IPS-20b (cell line): ENCODE results near the gene EFL1.

Experiments used
- H3K27ac ChIP-seq: one replicate; pipeline ENCODE4 v1.5.1; 2013; ENCODE audit warnings: low read length
- H3K27me3 ChIP-seq: 2 replicates; pipeline ENCODE4 v1.6.1; 2013; ENCODE audit warnings: mild to moderate bottlenecking, low read length, inconsistent platforms; ENCODE audit not compliant: insufficient read depth
- H3K36me3 ChIP-seq: 2 replicates; pipeline ENCODE4 v1.6.1; 2013; ENCODE audit warnings: low read depth, mild to moderate bottlenecking, inconsistent platforms, low read length, moderate library complexity; ENCODE audit not compliant: insufficient read depth
- H3K4me1 ChIP-seq: 2 replicates; pipeline ENCODE4 v1.6.1; 2013; ENCODE audit warnings: mild to moderate bottlenecking, control low read depth, inconsistent platforms, low read length, moderate library complexity; ENCODE audit not compliant: insufficient read depth
- H3K4me3 ChIP-seq: 2 replicates; pipeline ENCODE4 v1.5.1; 2013; ENCODE audit warnings: mild to moderate bottlenecking, low read length, inconsistent platforms
- H3K9ac ChIP-seq: 2 replicates; pipeline ENCODE4 v1.6.1; 2013; ENCODE audit warnings: low read depth, mild to moderate bottlenecking, inconsistent platforms, low read length, moderate library complexity
- H3K9me3 ChIP-seq: 2 replicates; pipeline ENCODE4 v1.6.1; 2013; ENCODE audit warnings: mild to moderate bottlenecking, low read depth, low read length, inconsistent platforms; ENCODE audit not compliant: insufficient read depth

EFL1 gene

DNA sequence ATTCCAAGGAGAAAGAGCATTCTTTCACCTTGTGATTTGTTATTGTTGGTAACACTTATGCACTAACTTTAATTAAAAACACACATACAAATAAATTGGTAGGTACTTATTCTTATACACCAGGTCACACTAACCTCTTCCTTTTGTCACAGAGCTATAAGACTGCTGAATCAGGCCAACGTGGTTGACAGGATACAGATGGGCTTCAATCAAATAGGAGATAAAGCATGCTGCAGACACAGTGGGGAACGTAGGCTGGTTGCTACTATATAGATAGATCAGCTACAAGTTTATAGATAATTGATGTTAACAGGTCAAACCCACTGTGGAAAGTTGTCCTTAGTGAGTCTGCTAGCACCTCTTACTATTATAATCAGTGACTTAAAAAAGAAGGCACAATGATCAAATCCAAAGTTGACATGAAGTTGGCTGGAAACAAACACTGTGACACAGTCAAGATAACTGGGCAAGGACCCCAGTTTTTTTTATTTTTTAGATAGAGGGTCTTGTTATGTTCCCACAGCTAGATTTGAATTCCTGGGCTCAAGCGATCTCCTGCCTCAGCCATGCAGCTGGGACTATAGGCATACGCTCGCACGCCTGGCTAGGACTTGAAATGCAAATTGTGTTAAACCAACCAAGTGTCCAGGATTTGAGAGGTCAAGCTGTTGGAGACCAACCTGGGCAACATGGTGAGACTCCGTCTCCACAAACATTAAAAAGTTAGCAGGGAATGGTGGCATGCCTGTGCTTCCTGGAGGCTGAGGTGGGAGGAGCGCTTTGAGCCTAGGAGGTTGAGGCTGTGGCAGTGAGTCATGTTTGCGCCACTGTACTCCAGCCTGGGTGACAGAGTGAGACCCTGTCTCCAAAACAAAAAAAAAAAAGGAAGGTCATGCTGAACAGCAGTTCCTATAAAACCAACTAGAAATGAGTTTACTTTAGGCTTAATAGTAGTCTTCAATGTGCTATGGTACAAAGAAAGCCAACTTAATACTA lies 118.8 kb downstream of the EFL1 start:
- Histone ChIP-seq H3K9me3 (no peaks in the 10 kb centered on the region), H3K27ac (no peak overlapping the region), H3K4me3 (no peak overlapping the region), H3K36me3 (peaks cover 5% of the 10 kb centered on the region; the same call in 1 of the 2 replicates), H3K4me1 (no peaks in the 10 kb centered on the region), H3K27me3 (no peaks in the 10 kb centered on the region), H3K9ac (no peak overlapping the region)

DNA sequence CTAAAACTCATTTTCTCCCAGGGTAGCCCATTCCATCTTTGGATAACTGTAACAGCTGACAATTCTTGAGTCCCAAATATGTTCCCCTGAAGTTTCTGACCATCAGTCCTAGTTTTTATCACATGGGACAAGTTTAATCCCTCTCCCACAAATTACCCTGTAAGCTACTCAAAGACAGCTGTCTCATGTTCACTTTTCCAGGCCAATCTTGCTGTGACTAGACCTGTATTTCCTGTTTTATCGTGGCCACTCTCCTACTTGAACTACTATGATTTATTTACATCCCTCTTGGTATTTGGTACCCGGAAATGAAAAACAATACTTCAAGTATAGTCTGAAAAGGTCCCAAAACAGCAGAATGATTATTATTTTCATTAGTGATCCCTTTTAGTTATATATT lies 121.6 kb downstream of the EFL1 start:
- Histone ChIP-seq H3K9me3 (no peaks in the 10 kb centered on the region), H3K27ac (no peak overlapping the region), H3K27me3 (no peaks in the 10 kb centered on the region), H3K4me1 (no peaks in the 10 kb centered on the region), H3K36me3 (peaks cover 28% of the 10 kb centered on the region), H3K4me3 (no peak overlapping the region), H3K9ac (no peak overlapping the region)

DNA sequence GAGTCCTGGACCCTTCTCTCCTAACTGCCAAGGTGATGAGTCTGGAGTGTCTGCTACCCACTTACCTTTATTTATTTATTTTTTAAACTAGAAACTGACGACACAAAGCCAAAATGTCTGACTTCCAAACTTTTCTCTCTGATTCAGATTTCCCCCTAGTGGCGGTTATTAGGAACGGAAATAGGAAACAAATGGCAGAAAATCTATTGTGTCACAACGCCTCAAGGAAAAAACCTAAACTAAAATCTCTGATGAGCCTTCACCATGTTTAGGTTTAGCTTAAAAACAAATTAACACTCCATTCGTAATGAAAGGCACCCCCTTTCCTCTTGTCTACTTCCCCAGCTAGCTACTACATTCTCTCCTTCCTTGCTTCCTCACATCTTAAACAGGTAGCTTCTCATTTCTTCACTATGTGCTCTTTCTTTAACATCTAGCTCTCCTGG lies 122.7 kb downstream of the EFL1 start:
- Histone ChIP-seq H3K36me3 (peaks cover 34% of the 10 kb centered on the region), H3K9ac (no peak overlapping the region; the same call in 1 of the 2 replicates), H3K27me3 (no peaks in the 10 kb centered on the region), H3K27ac (no peak overlapping the region), H3K9me3 (no peaks in the 10 kb centered on the region), H3K4me1 (no peaks in the 10 kb centered on the region), H3K4me3 (no peak overlapping the region)

DNA sequence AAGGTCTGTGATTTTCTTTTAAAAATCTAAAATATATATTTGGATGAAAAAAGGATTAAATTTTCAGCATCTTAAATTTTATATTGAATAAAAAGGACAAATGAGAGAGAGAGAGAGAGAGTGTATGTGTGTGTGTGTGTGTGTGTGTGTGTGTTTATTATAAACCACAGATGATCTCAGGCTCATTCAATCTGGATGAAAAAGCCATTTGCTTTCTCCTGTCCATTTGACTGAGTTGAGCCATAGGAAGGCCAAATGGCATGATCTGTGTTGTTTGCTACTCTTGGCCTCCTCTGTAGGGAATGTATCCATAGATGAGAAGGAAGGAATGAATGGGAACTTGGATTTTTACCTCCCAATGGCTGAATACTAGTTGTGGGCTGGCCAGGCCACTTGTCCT lies 124.2 kb downstream of the EFL1 start:
- Histone ChIP-seq H3K4me1 (no peaks in the 10 kb centered on the region), H3K9ac (no peak overlapping the region), H3K27ac (no peak overlapping the region), H3K9me3 (no peaks in the 10 kb centered on the region), H3K36me3 (peaks cover 41% of the 10 kb centered on the region), H3K27me3 (no peaks in the 10 kb centered on the region), H3K4me3 (no peak overlapping the region)

DNA sequence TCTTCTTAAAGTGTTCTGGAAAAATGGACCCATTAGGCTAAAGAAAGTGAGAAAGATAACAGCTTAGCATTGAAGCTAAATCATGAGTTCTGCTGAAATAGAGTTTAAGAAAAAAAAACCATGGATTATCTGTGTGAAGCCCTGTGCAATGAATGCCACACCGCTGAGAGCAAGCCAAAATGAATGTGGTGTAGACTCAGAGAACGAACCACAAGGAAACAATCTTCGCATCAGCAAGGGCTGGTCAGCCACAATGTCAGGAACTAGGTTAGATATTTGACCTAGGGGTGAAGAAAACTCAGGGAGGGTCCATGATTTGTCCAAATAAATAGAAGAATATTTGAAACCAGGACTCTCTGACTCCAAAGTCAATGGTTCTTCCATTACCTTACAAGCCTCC lies 125.3 kb downstream of the EFL1 start:
- no peak overlapping the region for H3K27ac ChIP-seq
- peaks cover 47% of the 10 kb centered on the region for H3K36me3 ChIP-seq
- H3K4me1 ChIP-seq: no peaks in the 10 kb centered on the region
- no peak overlapping the region for H3K9ac ChIP-seq
- H3K4me3 ChIP-seq: no peak overlapping the region
- H3K27me3 ChIP-seq: no peaks in the 10 kb centered on the region
- no peaks in the 10 kb centered on the region for H3K9me3 ChIP-seq

DNA sequence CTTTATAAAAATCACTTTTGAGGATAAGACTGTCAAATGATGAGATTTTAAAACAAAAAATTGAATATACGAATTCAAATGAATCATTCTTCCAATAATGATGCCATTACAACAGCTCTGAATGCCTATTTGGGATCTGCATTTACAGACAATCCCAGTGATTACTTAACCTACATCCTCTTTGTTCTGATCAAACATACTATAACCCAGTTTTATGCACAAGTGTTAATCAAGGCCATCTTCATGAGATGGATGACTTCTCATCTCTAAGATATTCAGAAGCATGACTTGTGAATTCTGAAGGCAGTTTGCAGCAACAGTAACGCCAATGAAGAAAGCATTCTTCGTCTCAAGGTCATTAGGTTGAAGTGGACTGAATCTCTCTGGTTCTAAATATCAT lies 126.4 kb downstream of the EFL1 start:
- no peaks in the 10 kb centered on the region for H3K9me3 ChIP-seq
- H3K36me3 ChIP-seq: peaks cover 47% of the 10 kb centered on the region
- no peaks in the 10 kb centered on the region for H3K4me1 ChIP-seq
- H3K27me3 ChIP-seq: no peaks in the 10 kb centered on the region
- H3K27ac ChIP-seq: no peak overlapping the region
- H3K4me3 ChIP-seq: no peak overlapping the region
- H3K9ac ChIP-seq: no peak overlapping the region

DNA sequence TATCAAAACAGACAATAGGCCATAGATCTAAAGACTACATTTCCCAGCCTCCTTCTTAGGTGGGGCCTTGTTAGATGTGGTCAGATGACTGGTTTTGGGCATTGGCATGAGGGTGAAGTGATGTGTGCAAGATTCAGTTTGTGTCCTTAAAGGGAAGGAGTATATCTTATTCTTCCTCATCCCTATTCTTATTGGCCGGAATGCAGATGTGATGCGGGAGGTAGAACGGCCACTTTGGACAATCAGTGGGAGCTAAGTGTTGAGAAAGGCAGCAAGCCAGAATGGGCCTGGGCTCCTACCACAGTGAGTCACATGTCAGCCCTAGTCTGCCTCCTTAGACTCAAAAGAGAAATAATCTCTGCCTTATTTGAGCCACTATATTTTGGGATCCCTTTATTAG lies 126.9 kb downstream of the EFL1 start:
- H3K4me1 ChIP-seq: no peaks in the 10 kb centered on the region

DNA sequence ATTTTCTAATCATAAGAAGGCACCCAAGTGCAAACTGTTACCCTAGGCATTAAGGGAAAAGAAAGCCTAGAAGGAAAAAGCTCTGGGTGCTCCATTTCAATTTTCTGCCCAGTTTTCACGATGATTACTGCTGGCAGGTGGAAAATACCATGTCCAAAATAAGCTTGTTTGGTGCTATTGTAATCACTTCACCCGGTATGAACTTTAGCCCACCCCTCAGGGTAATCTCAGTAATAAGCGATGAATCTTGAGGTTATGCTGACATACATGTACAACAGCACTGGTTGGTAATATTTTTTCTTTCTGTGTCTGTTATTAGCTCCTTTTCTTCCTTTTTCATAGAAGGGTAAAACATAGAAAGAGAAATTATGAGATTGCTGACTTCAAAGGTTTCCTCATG lies 128.1 kb downstream of the EFL1 start:
- peaks cover 59% of the 10 kb centered on the region for H3K36me3 ChIP-seq
- H3K4me1 ChIP-seq: no peaks in the 10 kb centered on the region
- H3K9ac ChIP-seq: no peak overlapping the region

More for the DNA sequence above, 126.9 kb downstream of the EFL1 start:
- Histone ChIP-seq H3K4me3 (no peak overlapping the region), H3K27ac (no peak overlapping the region), H3K27me3 (no peaks in the 10 kb centered on the region), H3K9ac (no peak overlapping the region), H3K9me3 (no peaks in the 10 kb centered on the region), H3K36me3 (peaks cover 47% of the 10 kb centered on the region)

DNA sequence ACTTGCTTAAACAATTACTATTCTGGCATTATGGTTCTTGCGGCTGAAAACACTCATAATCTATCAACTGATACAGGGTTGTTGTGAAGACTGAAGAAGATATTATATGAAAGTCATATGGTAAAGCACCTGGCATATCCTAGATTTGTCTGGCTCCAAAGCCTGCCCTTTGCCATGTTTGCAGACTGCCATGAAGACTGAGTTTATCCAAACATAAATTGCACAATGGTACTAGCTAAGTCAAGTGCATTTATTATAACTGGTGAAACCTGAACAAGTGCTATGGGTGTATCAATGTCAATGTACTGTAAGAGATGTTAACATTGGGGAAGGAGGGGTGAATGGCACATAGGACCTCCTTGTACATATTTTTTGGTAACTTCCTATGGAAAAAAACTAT lies 129.3 kb downstream of the EFL1 start:
- no peak overlapping the region for H3K27ac ChIP-seq
- peaks cover 54% of the 10 kb centered on the region for H3K36me3 ChIP-seq

More for the DNA sequence above, 128.1 kb downstream of the EFL1 start:
- Histone ChIP-seq H3K27ac (no peak overlapping the region), H3K27me3 (no peaks in the 10 kb centered on the region), H3K4me3 (no peak overlapping the region), H3K9me3 (no peaks in the 10 kb centered on the region)

DNA sequence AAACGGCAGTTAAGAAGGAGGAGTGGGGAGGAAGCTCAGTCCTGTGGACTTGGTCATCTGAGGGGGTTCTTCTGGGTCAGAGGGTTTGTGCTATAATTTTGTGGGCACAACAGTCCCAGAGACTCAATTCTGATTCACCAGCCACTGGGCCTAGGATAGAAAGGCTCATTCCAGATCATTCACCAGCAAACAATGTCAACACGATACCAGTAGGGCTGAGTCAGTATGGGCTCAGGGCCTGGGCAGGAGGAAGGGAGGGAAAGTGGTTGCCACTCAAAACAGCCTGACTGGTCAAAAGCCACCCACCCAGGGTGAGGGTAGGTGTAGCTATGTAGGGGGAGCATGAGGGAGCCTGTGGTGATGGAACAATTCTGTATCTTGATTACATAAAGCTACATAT lies 129.8 kb downstream of the EFL1 start:
- peaks cover 49% of the 10 kb centered on the region for H3K36me3 ChIP-seq
- no peak overlapping the region for H3K9ac ChIP-seq
- H3K27ac ChIP-seq: no peak overlapping the region

More for the DNA sequence above, 129.3 kb downstream of the EFL1 start:
- Histone ChIP-seq H3K4me3 (no peak overlapping the region), H3K4me1 (no peaks in the 10 kb centered on the region), H3K27me3 (no peaks in the 10 kb centered on the region), H3K9ac (no peak overlapping the region), H3K9me3 (no peaks in the 10 kb centered on the region)

DNA sequence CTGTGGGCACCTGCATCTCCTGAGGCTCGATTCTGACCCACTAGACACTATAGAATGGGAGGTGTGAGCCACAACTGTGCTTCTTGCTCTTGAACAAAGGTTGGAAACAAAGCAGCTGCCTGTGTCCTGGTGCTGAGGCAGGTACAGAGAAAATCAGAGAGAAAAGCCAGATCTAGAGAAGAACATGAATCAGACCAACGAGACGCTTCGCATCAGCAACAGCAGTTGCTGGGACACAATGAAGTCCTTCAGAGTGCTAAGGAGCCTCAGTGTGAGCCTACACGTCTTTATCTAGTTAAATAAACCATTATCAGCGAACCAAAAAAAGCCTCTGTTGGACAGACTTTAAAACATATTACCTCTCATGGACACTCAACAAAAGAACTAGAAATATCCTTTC lies 130.4 kb downstream of the EFL1 start:
- no peaks in the 10 kb centered on the region for H3K4me1 ChIP-seq
- H3K27me3 ChIP-seq: no peaks in the 10 kb centered on the region
- no peak overlapping the region for H3K27ac ChIP-seq
- no peaks in the 10 kb centered on the region for H3K9me3 ChIP-seq
- peaks cover 42% of the 10 kb centered on the region for H3K36me3 ChIP-seq
- no peak overlapping the region for H3K9ac ChIP-seq
- H3K4me3 ChIP-seq: no peak overlapping the region

More for the DNA sequence above, 129.8 kb downstream of the EFL1 start:
- H3K4me3 ChIP-seq: no peak overlapping the region
- H3K9me3 ChIP-seq: no peaks in the 10 kb centered on the region
- no peaks in the 10 kb centered on the region for H3K27me3 ChIP-seq
- no peaks in the 10 kb centered on the region for H3K4me1 ChIP-seq

DNA sequence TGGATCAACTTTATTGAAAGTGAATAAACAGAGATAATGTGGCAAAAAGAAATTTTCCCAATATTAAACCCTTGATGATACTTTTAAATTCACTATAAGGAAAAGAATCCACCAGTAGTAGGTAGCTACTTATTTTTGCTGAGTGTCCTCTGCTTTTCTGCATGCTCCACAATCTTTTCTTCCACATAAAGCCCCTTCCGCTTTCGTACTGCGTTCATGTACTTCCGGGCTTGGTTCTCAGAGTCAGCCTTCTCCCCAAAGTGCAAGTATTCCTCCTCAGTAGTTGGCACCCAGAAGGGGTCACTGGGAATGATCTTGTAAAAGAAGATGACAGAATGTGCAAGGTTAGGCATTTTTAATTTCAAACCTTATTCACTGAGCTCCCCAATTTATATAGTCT lies 132.3 kb downstream of the EFL1 start:
- Histone ChIP-seq H3K9me3 (no peaks in the 10 kb centered on the region), H3K36me3 (peaks cover 25% of the 10 kb centered on the region), H3K4me1 (no peaks in the 10 kb centered on the region), H3K27me3 (no peaks in the 10 kb centered on the region), H3K27ac (no peak overlapping the region), H3K9ac (no peak overlapping the region), H3K4me3 (no peak overlapping the region)
